Kidney epithelial cell (primary cell): ENCODE results near the gene SPZ1. TPM values are rescaled to one million over a fixed set of nuclear protein-coding genes. Genes with fewer than 3 reads are reported as not detected.

Source experiments
- DNase-seq: peaks from one replicate; pipeline ENCODE4 v3.0.0-alpha.2; 2010; ENCODE audit warnings: low read depth
- H3K27me3 ChIP-seq: 2 replicates; pipeline ENCODE4 v1.6.0; 2011; ENCODE audit warnings: low read length; ENCODE audit not compliant: control insufficient read depth, insufficient read depth
- H3K36me3 ChIP-seq: 2 replicates; pipeline ENCODE4 v1.5.1; 2011; ENCODE audit warnings: low read length; ENCODE audit not compliant: control insufficient read depth, insufficient read depth
- H3K4me3 ChIP-seq: 2 replicates; pipeline ENCODE4 v1.5.1; 2011; ENCODE audit warnings: low read depth, mild to moderate bottlenecking, control low read depth, low read length
- total RNA-seq: library from RNA; depleted of rRNA; stranded (reverse); fragments of >200 nt; gene quantifications from 2 replicates; pipeline ENCODE4 v1.2.3, GENCODE V29; 2015
- TF ChIP-seq, protein P1 (sequence below): IDR thresholded peaks from 2 replicates; pipeline ENCODE4 v1.5.1; 2011; ENCODE audit warnings: mild to moderate bottlenecking, moderate library complexity, low read length, control low read depth, inconsistent platforms; ENCODE audit not compliant: insufficient read depth, poor library complexity, severe bottlenecking

Gene SPZ1
- total RNA-seq, 1 donor from 2014 or later, result not detected

GRCh38 chr5:80370390-80370789 is 50.6 kb downstream of the SPZ1 start:
- H3K36me3 ChIP-seq, result no peaks in the 10 kb centered on the region
- no peak overlapping the region for H3K4me3 ChIP-seq
- no peaks in the 10 kb centered on the region for H3K27me3 ChIP-seq
- TF ChIP-seq, protein P1, sequence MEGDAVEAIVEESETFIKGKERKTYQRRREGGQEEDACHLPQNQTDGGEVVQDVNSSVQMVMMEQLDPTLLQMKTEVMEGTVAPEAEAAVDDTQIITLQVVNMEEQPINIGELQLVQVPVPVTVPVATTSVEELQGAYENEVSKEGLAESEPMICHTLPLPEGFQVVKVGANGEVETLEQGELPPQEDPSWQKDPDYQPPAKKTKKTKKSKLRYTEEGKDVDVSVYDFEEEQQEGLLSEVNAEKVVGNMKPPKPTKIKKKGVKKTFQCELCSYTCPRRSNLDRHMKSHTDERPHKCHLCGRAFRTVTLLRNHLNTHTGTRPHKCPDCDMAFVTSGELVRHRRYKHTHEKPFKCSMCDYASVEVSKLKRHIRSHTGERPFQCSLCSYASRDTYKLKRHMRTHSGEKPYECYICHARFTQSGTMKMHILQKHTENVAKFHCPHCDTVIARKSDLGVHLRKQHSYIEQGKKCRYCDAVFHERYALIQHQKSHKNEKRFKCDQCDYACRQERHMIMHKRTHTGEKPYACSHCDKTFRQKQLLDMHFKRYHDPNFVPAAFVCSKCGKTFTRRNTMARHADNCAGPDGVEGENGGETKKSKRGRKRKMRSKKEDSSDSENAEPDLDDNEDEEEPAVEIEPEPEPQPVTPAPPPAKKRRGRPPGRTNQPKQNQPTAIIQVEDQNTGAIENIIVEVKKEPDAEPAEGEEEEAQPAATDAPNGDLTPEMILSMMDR, result no peak
- no peak for DNase-seq

Other genes starting within 250 kb of the SPZ1 start
- gene SERINC5, start 64.0 kb upstream of the SPZ1 start, total RNA-seq, result 12.9 and 13.1 TPM in 2 replicates
- gene ZFYVE16, start 88.1 kb downstream of the SPZ1 start, total RNA-seq, result 21.8 and 26.0 TPM in 2 replicates
- 1.0 and 3.8 TPM in 2 replicates for gene FAM151B, start 168.1 kb downstream of the SPZ1 start, total RNA-seq